Astrocyte (in vitro differentiated cells and primary cell): Measurements from ENCODE around the gene NUTM1.
"Not testable (repeated sequence)": the region's sequence is repeated elsewhere in the genome, so short reads cannot be mapped to it uniquely, and the experiment has no call there.

Experiments
- EZH2 ChIP-seq: IDR thresholded peaks from 2 replicates; pipeline ENCODE4 v1.6.1; 2012; ENCODE audit warnings: mild to moderate bottlenecking, low read length, inconsistent platforms; ENCODE audit not compliant: insufficient read depth
- TF ChIP-seq, protein P1 (sequence below): IDR thresholded peaks from 2 replicates; pipeline ENCODE4 v1.5.1; 2011; ENCODE audit warnings: low read depth, mild to moderate bottlenecking, inconsistent platforms, low read length, moderate library complexity; ENCODE audit not compliant: insufficient read depth

DNA sequence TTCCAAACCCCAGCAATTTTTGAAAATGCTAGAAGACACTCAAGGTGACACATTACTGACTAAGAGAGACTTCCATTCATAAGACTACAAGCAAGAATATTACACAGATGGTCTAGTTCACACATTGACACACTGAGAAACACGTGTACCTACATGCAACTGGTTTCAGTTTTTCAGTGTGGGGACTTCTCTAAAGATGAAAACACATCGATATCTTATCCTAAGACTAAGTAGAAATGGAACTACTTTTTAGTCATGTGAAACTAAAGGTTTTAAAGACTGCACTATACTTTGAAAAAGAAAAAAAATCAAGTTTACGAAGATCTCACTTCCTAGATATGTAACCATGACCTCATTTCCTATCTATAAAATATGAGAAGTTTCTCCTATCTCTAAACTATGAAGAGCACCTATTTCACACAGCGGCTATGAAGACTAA is 60.1 kb downstream of the NUTM1 start:
- TF ChIP-seq, protein P1, sequence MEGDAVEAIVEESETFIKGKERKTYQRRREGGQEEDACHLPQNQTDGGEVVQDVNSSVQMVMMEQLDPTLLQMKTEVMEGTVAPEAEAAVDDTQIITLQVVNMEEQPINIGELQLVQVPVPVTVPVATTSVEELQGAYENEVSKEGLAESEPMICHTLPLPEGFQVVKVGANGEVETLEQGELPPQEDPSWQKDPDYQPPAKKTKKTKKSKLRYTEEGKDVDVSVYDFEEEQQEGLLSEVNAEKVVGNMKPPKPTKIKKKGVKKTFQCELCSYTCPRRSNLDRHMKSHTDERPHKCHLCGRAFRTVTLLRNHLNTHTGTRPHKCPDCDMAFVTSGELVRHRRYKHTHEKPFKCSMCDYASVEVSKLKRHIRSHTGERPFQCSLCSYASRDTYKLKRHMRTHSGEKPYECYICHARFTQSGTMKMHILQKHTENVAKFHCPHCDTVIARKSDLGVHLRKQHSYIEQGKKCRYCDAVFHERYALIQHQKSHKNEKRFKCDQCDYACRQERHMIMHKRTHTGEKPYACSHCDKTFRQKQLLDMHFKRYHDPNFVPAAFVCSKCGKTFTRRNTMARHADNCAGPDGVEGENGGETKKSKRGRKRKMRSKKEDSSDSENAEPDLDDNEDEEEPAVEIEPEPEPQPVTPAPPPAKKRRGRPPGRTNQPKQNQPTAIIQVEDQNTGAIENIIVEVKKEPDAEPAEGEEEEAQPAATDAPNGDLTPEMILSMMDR: not testable (repeated sequence)
- TF ChIP-seq EZH2: not testable (repeated sequence)
